GM10266 (cell line): ENCODE data around the gene POU3F4.

Experiments used
- DNase-seq: peaks from one replicate; pipeline ENCODE4 v3.0.0; 2012; ENCODE audit errors: extremely low spot score
- CTCF ChIP-seq: IDR thresholded peaks from 2 replicates; pipeline ENCODE4 v1.5.1; 2012; ENCODE audit warnings: mild to moderate bottlenecking, low read depth; ENCODE audit not compliant: control insufficient read depth, insufficient read depth; ENCODE audit errors: missing control alignments

Gene POU3F4

GRCh38 chrX:83509254-83509801 lies 1.2 kb downstream of the POU3F4 start:
- TF ChIP-seq CTCF, result no peak
- DNase-seq, result no peak

DNA sequence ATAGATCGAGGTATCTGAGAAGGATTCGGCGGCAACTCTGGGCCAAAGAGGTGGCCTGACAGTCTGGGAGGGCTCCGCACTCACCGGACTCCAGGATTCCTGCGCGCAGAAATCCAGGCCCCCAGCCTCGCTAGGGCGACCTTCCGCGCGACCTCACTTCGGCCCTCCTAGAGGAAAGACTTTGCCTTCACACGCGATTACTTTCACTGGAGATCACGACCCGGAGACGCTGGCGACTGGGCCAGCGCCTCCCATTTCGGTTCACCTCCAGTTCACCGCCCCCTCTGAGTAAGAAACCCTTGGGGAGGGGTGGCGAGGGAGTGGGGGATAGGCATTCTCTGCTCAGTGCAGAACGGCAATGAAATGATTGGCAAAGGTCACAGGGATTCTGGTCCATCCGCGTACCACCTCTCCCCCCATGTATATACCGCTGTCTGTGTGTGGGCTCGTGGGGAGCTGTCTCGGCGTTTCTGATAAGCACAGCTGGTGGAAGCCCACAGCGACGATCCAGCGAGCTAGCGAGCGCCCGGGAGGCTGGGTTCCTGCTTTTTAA lies 2.5 kb downstream of the POU3F4 start:
- DNase-seq, result no peak
- TF ChIP-seq CTCF, result no peak

DNA sequence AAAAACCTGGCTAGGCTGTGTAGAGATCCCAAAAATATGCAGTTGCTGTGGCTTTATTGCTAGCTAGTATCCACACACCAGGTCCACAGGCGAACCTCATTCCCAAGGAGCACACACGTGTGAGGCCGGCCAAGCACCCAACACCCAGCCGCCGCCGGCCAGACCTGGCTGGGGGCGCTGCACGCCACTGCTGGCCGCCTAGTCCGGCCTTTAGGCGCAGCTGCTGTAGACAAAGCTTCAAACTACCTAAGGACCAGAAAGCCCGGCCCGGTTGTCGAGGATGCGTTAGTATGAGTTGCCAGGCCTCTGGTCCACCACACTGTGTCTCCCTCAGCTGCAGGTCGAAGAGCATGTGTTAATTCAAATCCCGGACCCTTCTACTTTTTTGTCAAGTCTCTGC lies 3.1 kb downstream of the POU3F4 start:
- TF ChIP-seq CTCF, result peak; percentile 10
- DNase-seq, result no peak

DNA sequence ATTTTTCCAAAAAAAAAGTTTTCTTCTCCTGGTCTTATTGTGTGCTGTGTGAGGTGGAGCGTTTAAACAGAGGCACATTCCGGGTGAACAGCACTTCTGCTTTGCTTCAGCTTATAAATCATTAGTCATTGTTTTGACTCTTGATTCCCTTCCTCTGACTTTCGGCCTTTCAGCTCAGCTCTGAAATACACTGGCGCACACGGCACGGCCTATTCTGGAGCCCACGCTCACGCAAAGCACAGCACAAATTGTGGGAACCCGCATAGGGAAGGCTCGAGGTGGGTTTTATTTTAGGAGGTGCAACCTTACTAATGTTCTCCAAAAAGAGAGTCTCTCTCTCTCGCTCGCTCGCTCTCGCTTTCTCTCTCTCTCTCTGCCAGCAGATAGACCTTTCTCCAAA lies 4.0 kb downstream of the POU3F4 start:
- TF ChIP-seq CTCF, result no peak
- no peak for DNase-seq

GRCh38 chrX:83516597-83516996 lies 8.5 kb downstream of the POU3F4 start:
- no peak for DNase-seq
- TF ChIP-seq CTCF, result no peak

DNA sequence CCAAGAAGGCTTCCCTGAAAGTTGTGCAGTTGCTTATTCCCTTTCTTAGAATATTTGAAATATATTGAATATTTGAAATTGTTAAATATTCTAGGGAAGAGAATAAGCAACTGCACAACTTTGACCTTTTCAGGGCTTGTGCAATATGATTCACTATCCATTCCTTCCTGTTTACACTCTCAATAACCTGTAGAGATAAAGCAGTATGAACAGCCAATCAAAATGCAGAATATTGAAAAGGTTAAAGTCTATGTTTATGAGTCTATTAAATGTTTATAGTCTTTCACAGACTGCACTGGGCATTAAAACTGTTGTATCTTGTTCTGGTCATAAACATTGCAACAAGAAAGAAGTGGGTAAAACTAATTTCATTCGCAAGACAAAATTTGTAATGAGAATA lies 13.8 kb downstream of the POU3F4 start:
- DNase-seq, result no peak
- no peak for TF ChIP-seq CTCF

DNA sequence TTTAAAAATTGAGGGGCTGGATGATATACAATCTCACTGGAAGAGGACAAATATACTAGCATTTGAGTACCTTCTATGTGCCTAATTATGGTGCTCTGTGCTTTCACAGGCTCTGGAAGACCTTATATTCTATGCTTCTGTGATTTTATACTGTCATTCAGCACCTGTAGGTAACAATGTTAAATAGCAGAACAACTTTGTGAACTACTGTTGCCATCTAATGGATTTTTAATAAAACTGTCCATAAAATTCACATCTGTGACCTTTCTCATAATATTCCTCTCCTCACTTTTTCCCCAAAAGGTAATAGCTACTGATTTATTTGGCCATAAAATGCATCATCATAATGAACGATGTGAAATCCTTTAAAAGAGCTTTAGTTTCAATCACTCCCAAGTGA lies 21.9 kb downstream of the POU3F4 start:
- TF ChIP-seq CTCF, result no peak
- DNase-seq, result no peak
